ENCODE data around the gene ISYNA1.

- no peak for TF ChIP-seq EZH2 (IDR thresholded peaks at IDR 0.05; ENCODE audit: borderline replicate concordance, insufficient read depth, low read depth, low read length, poor library complexity, severe bottlenecking)
- TF ChIP-seq, protein P1, sequence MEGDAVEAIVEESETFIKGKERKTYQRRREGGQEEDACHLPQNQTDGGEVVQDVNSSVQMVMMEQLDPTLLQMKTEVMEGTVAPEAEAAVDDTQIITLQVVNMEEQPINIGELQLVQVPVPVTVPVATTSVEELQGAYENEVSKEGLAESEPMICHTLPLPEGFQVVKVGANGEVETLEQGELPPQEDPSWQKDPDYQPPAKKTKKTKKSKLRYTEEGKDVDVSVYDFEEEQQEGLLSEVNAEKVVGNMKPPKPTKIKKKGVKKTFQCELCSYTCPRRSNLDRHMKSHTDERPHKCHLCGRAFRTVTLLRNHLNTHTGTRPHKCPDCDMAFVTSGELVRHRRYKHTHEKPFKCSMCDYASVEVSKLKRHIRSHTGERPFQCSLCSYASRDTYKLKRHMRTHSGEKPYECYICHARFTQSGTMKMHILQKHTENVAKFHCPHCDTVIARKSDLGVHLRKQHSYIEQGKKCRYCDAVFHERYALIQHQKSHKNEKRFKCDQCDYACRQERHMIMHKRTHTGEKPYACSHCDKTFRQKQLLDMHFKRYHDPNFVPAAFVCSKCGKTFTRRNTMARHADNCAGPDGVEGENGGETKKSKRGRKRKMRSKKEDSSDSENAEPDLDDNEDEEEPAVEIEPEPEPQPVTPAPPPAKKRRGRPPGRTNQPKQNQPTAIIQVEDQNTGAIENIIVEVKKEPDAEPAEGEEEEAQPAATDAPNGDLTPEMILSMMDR (IDR thresholded peaks at IDR 0.05): no peak
Measured at GRCh38 chr19:18440936-18441803, 3.2 kb upstream of the ISYNA1 start.
